Measurements from ENCODE around the gene KCNJ5.
A peak's percentile ranks its signal among the peaks of the same experiment; 100 is the strongest.

The KCNJ5 gene

DNA sequence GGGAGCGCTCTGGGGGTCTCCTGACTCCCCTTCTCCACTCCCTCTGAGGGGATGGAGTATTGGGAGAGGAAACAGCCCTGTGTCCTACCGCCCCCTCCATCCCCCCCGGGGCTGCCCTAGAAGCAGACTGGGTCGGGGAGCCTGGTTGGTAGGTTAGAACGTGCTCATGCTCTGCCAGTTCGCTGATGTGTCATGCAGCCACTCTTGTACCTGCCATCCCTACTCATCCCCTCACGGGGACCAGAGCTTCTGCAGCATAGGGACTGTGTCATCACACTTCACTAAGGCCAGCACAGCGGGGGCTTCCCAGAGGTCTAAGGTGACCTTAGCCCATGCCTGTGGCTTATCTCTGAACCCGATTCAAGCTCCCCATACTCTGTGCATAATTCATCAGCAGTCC lies 28.8 kb upstream of the KCNJ5 start:
- Histone ChIP-seq H3K9me3 (ENCODE audit: control insufficient read depth, low read length) (no peaks in the 10 kb centered on the region), H3K4me1 (no peaks in the 10 kb centered on the region), H3K4me3 (ENCODE audit: low read depth, low read length) (peak overlapping the region; percentile 25), H3K9ac (no peak overlapping the region), H3K4me2 (ENCODE audit: low read length) (peak overlapping the region; percentile 65), H2AFZ (no peak overlapping the region), H3K79me2 (no peaks in the 10 kb centered on the region), H3K27me3 (ENCODE audit: control insufficient read depth, insufficient read depth, low read length) (no peaks in the 10 kb centered on the region), H3K27ac (no peak overlapping the region), H3K36me3 (ENCODE audit: control insufficient read depth, insufficient read depth, low read length) (no peaks in the 10 kb centered on the region)
- TF ChIP-seq, protein P1, sequence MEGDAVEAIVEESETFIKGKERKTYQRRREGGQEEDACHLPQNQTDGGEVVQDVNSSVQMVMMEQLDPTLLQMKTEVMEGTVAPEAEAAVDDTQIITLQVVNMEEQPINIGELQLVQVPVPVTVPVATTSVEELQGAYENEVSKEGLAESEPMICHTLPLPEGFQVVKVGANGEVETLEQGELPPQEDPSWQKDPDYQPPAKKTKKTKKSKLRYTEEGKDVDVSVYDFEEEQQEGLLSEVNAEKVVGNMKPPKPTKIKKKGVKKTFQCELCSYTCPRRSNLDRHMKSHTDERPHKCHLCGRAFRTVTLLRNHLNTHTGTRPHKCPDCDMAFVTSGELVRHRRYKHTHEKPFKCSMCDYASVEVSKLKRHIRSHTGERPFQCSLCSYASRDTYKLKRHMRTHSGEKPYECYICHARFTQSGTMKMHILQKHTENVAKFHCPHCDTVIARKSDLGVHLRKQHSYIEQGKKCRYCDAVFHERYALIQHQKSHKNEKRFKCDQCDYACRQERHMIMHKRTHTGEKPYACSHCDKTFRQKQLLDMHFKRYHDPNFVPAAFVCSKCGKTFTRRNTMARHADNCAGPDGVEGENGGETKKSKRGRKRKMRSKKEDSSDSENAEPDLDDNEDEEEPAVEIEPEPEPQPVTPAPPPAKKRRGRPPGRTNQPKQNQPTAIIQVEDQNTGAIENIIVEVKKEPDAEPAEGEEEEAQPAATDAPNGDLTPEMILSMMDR (IDR thresholded peaks at IDR 0.05): no peak

DNA sequence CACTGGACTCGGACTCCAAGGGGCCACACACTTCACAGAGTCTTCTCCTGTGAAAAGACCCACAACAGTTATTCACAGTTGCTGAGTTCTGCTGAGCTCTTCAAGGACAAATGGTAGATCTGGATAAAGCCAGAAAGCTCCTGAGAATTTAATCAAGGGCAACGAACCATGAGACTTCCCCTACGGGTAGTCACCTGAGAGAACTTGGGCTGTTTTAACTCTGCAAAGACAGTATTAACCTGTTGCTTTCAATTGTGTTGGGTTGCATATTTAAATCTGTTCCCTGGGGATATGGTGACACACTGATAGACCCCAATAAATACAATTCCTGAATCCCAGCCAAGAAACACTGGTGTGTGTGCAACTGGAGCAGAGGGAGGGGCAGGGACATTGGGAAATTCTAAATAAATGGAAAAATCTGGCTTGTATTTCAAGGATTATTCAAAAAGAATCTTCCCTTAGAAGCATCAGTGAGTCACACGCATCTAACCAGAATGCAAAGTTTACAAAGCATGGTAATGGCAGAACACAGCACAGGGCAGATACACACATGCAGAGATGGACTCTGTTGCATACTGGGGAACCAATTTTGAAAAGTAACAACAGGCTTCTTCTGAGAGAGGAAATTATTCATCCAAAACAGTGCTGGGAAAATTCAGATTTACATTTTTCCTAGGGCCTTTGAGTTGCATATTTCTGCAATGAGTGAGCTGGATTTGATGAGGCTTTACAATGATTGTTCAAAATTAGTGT lies 28.1 kb upstream of the KCNJ5 start:
- Histone ChIP-seq H3K36me3 (ENCODE audit: control insufficient read depth, insufficient read depth, low read length) (no peaks in the 10 kb centered on the region), H3K27ac (no peak overlapping the region), H3K27me3 (ENCODE audit: control insufficient read depth, insufficient read depth, low read length) (no peaks in the 10 kb centered on the region), H3K79me2 (no peaks in the 10 kb centered on the region), H3K9ac (no peak overlapping the region), H3K4me2 (ENCODE audit: low read length) (peak overlapping the region; percentile 65), H2AFZ (no peak overlapping the region), H3K4me1 (no peaks in the 10 kb centered on the region), H3K4me3 (ENCODE audit: low read depth, low read length) (peak overlapping the region; percentile 25), H3K9me3 (ENCODE audit: control insufficient read depth, low read length) (no peaks in the 10 kb centered on the region)
- TF ChIP-seq, protein P1 (IDR thresholded peaks at IDR 0.05): no peak

DNA sequence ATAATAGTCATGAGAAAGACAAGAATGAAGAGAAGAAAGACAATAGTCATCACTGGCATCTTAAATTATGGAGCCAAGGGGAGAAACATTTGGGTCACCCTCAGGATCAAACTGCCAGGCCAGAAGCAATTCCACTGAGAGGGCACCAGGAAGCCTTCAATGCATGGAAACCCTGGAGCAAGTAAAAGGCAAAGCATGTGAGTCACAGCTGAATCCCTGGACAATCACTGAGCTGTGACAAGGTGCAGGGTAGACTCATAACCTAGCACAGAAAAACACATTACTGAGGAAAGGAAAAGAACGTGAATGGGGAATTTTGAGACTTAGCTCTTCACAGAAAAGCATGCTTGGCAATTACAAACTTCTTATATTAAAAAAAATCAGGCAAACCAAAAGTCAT lies 25.7 kb upstream of the KCNJ5 start:
- H3K4me3 ChIP-seq (ENCODE audit: low read depth, low read length): no peak overlapping the region
- no peak overlapping the region for H2AFZ ChIP-seq
- no peaks in the 10 kb centered on the region for H3K9me3 ChIP-seq (ENCODE audit: control insufficient read depth, low read length)
- no peaks in the 10 kb centered on the region for H3K36me3 ChIP-seq (ENCODE audit: control insufficient read depth, insufficient read depth, low read length)
- no peak overlapping the region for H3K27ac ChIP-seq
- H3K9ac ChIP-seq: no peak overlapping the region
- H3K4me1 ChIP-seq: no peaks in the 10 kb centered on the region
- no peaks in the 10 kb centered on the region for H3K27me3 ChIP-seq (ENCODE audit: control insufficient read depth, insufficient read depth, low read length)
- no peak overlapping the region for H3K4me2 ChIP-seq (ENCODE audit: low read length)
- TF ChIP-seq, protein P1 (IDR thresholded peaks at IDR 0.05): no peak
- H3K79me2 ChIP-seq: no peaks in the 10 kb centered on the region

DNA sequence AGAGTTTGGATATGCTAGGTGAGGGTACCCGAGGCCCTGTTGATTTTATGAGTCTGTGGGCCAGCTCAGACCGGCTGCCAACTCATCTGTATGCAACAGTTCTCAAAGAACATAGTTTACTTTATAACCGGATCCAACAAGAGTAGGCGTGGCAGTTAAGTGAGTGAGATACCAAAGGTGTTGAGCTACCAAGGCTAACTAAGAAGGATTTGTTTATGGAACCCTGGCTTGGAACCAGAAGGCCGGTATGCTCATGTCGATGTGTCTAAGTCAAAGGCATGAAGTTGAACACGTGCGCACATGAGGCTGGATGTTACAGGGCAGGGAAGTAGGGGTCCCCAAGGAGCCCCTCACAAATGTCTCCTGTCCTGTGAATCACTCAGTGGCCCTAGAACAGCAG lies 23.9 kb upstream of the KCNJ5 start, which contains the start of gene KCNJ1:
Gene KCNJ1, minus strand, starts transcription at position 20 of the 400 bp plus-strand sequence. CDS start 27,053 bp downstream, outside the sequence.
- TF ChIP-seq, protein P1 (IDR thresholded peaks at IDR 0.05): no peak
- H3K4me3 ChIP-seq (ENCODE audit: low read depth, low read length): no peak within 1 kb of the TSS
- no peak within 1 kb of the TSS for H2AFZ ChIP-seq
- H3K4me1 ChIP-seq: no peaks in the 10 kb centered on the region
- H3K27me3 ChIP-seq (ENCODE audit: control insufficient read depth, insufficient read depth, low read length): no peaks in the 10 kb centered on the region
- no peaks in the 10 kb centered on the region for H3K79me2 ChIP-seq
- no peak within 1 kb of the TSS for H3K9ac ChIP-seq
- H3K36me3 ChIP-seq (ENCODE audit: control insufficient read depth, insufficient read depth, low read length): no peaks in the 10 kb centered on the region
- no peak within 1 kb of the TSS for H3K27ac ChIP-seq
- no peaks in the 10 kb centered on the region for H3K9me3 ChIP-seq (ENCODE audit: control insufficient read depth, low read length)
- no peak within 1 kb of the TSS for H3K4me2 ChIP-seq (ENCODE audit: low read length)
